Heart right ventricle (tissue), 16 donors: ENCODE measurements around the gene EPS8L2. TPM values are rescaled to one million over a fixed set of nuclear protein-coding genes. Genes with fewer than 3 reads are reported as not detected.
A peak's percentile ranks its signal among the peaks of the same experiment; 100 is the strongest.

Experiments used
- ATAC-seq, 8 donors: fragments of 200-7000 bp; cut with Tn5 transposase; one replicate each; pipeline ENCODE4 v1.9.1; 2020; ENCODE audit warnings: mild to moderate bottlenecking in 8 of 8, moderate library complexity in 8 of 8, moderate number of reproducible peaks in 1 of 8
- DNase-seq, 2 donors: peaks; one replicate each; pipeline ENCODE4 v3.0.0-alpha.2; 2020
- H3K27ac ChIP-seq, 10 donors: fragments of 200-600 bp; sonication (generic) in 2 of 10; one replicate each; pipeline versions ENCODE4 v1.5.0 to v1.8.0; 2020 to 2022; ENCODE audit warnings: mild to moderate bottlenecking in 3 of 10
- H3K27me3 ChIP-seq, 7 donors: fragments of 200-600 bp; one replicate each; pipeline ENCODE4 v1.8.0; 2021 to 2022; ENCODE audit warnings: mild to moderate bottlenecking in 2 of 7
- H3K36me3 ChIP-seq, 9 donors: fragments of 200-600 bp; sonication (generic) in 1 of 9; one replicate each; pipeline versions ENCODE4 v1.5.0 to v1.8.0; 2020 to 2022; ENCODE audit warnings: mild to moderate bottlenecking in 2 of 9
- H3K4me1 ChIP-seq, 9 donors: fragments of 200-600 bp; sonication (generic) in 1 of 9; one replicate each; pipeline versions ENCODE4 v1.5.0 to v1.8.0; 2020 to 2022; ENCODE audit warnings: mild to moderate bottlenecking in 4 of 9
- H3K4me3 ChIP-seq, 10 donors: fragments of 200-600 bp; sonication (generic) in 2 of 10; one replicate each; pipeline versions ENCODE4 v1.5.0 to v1.8.0; 2020 to 2022; ENCODE audit warnings: mild to moderate bottlenecking in 7 of 10, moderate library complexity in 2 of 10
- H3K9me3 ChIP-seq, 11 donors: fragments of 200-600 bp in 10 of 11; sonication (generic) in 2 of 11; one replicate each; pipeline versions ENCODE4 v1.5.0 to v1.8.0; 2013 to 2022; ENCODE audit warnings: mild to moderate bottlenecking in 2 of 11, control low read depth in 1 of 11, moderate library complexity in 1 of 11
- CTCF ChIP-seq, 9 donors: fragments of 200-600 bp; sonication (generic) in 2 of 9; IDR thresholded peaks; one replicate each; pipeline versions ENCODE4 v1.5.0 to v1.8.0; 2021 to 2022; ENCODE audit warnings: antibody characterized with exemption in 9 of 9, mild to moderate bottlenecking in 5 of 9, moderate library complexity in 1 of 9
- WGBS, 2 donors: extraction: QIAGEN DNeasy Blood & Tissue Kit; methylation state at CpG; one replicate each; pipeline ENCODE4 v1.1.7; 2013; ENCODE audit warnings: inconsistent platforms in 1 of 2; 5-methylcytosine and 5-hydroxymethylcytosine counted together
- intact Hi-C, 10 donors: fragments of 100-400 bp; cut with DNase I; formaldehyde crosslinking; loops; one replicate each; pipeline versions ENCODE4 v1.11.1 to v1.14.2; 2022
- polyA plus RNA-seq, 2 donors: library from polyadenylated mRNA; stranded (reverse); fragments of 200-250 nt; gene quantifications; one replicate each; pipeline ENCODE4 v1.2.3, GENCODE V29; 2013
- total RNA-seq, 10 donors: library from RNA; stranded (reverse); fragmentation: NEBNext Ultra II Directional in 3 of 10; extraction: Animal tissue kit (Norgen Biotek cat#: 25700) in 3 of 10; gene quantifications; one replicate each; pipeline versions ENCODE4 v1.2.1 to v1.2.4, GENCODE V29; 2021 to 2023
- donor health status: Arrhythmogenic right ventricular cardiomyopathy.
- donor health status: ischemic (EF 13 %, LVEDD 7.1; RV severe dilation, severe dysfunction).
- donor health status: healthy with polysubstance abuse.
- donor health status: DM: no; HTN: yes; CAD: no.
- donor health status: DM: no; HTN: no; CAD: no.
- donor health status: ischemic (EF 25% LVEDD 6.9; RV normal size, moderate dysfunction).
- donor health status: ischemic (EF 25% LVEDD 5.7; RV mildly dilated, moderate dysfunction).
- donor health status: healthy.
- donor health status: DM: yes; HTN: yes; CAD: no.
- donor health status: Ischemic cardiomyopathy.
- donor health status: ischemic (EF 35%, LVEDD 5.7; RV mildly dilated, moderate dysfunction).
- donor health status: nonischemic (EF 11% LVEDD 7.7; RV severe dilation, severe dysfunction).
- donor health status: DM: yes; HTN: yes; CAD: no.
- donor health status: PGD.
- donor health status: ischemic (EF 29% LVEDD 5.4; RV normal size, mild dysfunction).
- donor health status: nonischemic (EF 23%, LVEDD 6.1; RV moderate dilation, normal function).

The EPS8L2 gene
- total and polyA plus RNA-seq, 12 donors = 1.2 to 6.7 (median 2.9) TPM

GRCh38 chr11:699753-700152 lies 6.3 kb upstream of the EPS8L2 start:
- no peak for ATAC-seq
- intact Hi-C loops = no loop called here
- H3K27ac ChIP-seq = no peak overlapping the region

GRCh38 chr11:701741-702461 lies 4.1 kb upstream of the EPS8L2 start:
- no peak overlapping the region for H3K4me3 ChIP-seq
- DNase-seq (no peak), ATAC-seq (no peak)
- intact Hi-C loops = no loop called here
- H3K9me3 ChIP-seq = no peaks in the 10 kb centered on the region
- peaks cover 6 to 19% (median 9%) of the 10 kb centered on the region in 7 donors for H3K27me3 ChIP-seq
- H3K27ac ChIP-seq = peak overlapping the region in 1 of 10 donors; percentile 53
- peaks cover 3 to 55% (median 32%) of the 10 kb centered on the region in 9 donors for H3K4me1 ChIP-seq
- 96% methylated on average over 22 of the region's 22 CpGs for WGBS, 2 donors
- H3K36me3 ChIP-seq = peaks cover 0 to 41% (median 7%) of the 10 kb centered on the region in 9 donors
- no peak for TF ChIP-seq CTCF (IDR thresholded peaks at IDR 0.05)

More at GRCh38 chr11:699753-700152, 6.3 kb upstream of the EPS8L2 start:
- peaks cover 0 to 41% (median 7%) of the 10 kb centered on the region in 9 donors for H3K36me3 ChIP-seq
- no peaks in the 10 kb centered on the region for H3K9me3 ChIP-seq
- H3K4me3 ChIP-seq = no peak overlapping the region
- H3K27me3 ChIP-seq = no peaks in the 10 kb centered on the region
- no peak for TF ChIP-seq CTCF (IDR thresholded peaks at IDR 0.05)
- H3K4me1 ChIP-seq = peaks cover 3 to 42% (median 20%) of the 10 kb centered on the region in 9 donors
- WGBS, 2 donors = 93 to 100% methylated on average over 1 of the region's 1 CpG
- no peak for DNase-seq

DNA sequence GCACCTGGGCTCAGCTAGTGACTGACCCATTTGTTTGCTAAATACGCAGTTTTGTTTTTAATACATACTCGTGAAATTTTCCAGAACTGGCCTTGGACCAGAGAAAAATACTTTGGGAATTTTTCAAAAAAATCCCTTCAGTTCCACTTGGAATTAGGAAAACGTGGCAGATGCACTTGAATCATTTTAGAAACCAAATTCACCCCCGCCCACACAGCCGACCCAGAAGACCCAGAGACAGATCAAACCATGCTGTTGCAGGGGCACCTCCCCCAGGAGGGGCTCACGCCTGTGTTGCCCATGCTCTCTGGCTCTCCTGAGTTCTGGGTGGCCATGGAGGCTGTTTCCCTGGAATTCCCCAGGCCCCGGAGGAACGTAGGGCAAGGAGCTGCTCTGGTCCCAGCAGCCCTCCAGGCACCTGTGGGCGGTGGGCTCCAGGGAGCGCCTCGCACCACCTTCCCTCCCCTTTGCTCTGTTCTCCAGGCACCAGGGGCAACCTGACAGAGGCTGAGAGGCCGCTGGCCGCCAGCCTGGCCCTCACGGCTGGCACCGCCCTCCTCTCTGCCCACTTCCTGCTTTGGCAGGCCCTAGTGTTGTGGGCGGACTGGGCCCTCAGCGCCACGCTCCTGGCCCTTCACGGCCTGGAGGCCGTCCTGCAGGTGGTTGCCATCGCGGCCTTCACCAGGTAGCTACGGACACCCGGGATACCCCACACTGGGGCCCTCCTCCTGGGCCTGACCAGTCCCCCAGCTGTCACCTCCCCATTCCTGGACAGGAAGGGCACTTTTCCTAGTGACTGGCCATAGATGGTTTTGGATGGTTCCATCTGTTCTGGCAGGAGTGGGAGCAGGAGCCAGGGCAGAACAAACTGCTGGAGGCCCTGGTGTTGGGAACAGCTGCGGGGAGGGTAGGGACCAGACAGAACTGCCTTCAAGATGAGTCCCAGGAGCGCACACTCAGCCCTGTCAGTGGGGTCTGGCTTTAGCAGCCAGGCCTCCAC lies 3.3 kb upstream of the EPS8L2 start:
- TF ChIP-seq CTCF (IDR thresholded peaks at IDR 0.05) = no peak
- peak overlapping the region in 1 of 10 donors; percentile 53 for H3K27ac ChIP-seq
- WGBS, 2 donors = 89 to 91% methylated on average over 26 of the region's 26 CpGs
- intact Hi-C loops = no loop called here
- DNase-seq = no peak
- H3K4me1 ChIP-seq = peaks cover under 1 to 52% (median 29%) of the 10 kb centered on the region in 9 donors
- peak in 1 of 8 donors; percentile 34 for ATAC-seq
- peaks cover 6 to 28% (median 18%) of the 10 kb centered on the region in 7 donors for H3K27me3 ChIP-seq
- no peak overlapping the region for H3K4me3 ChIP-seq
- H3K9me3 ChIP-seq = no peaks in the 10 kb centered on the region
- peaks cover 0 to 41% (median 7%) of the 10 kb centered on the region in 9 donors for H3K36me3 ChIP-seq

GRCh38 chr11:703506-703905 lies 2.5 kb upstream of the EPS8L2 start:
- Histone ChIP-seq H3K36me3 (peaks cover 0 to 41% (median 7%) of the 10 kb centered on the region in 9 donors), H3K27ac (no peak overlapping the region), H3K9me3 (no peaks in the 10 kb centered on the region), H3K4me1 (peaks cover 0 to 44% (median 24%) of the 10 kb centered on the region in 9 donors), H3K4me3 (no peak overlapping the region), H3K27me3 (peaks cover 6 to 36% (median 24%) of the 10 kb centered on the region in 7 donors)
- ATAC-seq = no peak
- no peak for TF ChIP-seq CTCF (IDR thresholded peaks at IDR 0.05)
- intact Hi-C loops = no loop called here
- DNase-seq = no peak
- WGBS, 2 donors = 90 to 95% methylated on average over 9 of the region's 9 CpGs
